Osteoblast (primary cell): Measurements from ENCODE around the gene CSF3. TPM values are rescaled to one million over a fixed set of nuclear protein-coding genes. Genes with fewer than 3 reads are reported as not detected.

Experiments
- DNase-seq: peaks from one replicate; pipeline ENCODE4 v3.0.0; 2011; ENCODE audit warnings: low spot score, mixed read lengths; ENCODE audit not compliant: insufficient read length; ENCODE audit errors: missing footprints
- H2AFZ ChIP-seq: 2 replicates; pipeline ENCODE4 v1.6.0; 2011; ENCODE audit warnings: mild to moderate bottlenecking, low read length
- H3K27ac ChIP-seq: 2 replicates; pipeline ENCODE4 v1.5.1; 2011; ENCODE audit warnings: mild to moderate bottlenecking, low read depth, low read length, moderate library complexity
- H3K27me3 ChIP-seq: 2 replicates; pipeline ENCODE4 v1.6.0; 2012; ENCODE audit warnings: mild to moderate bottlenecking, control low read depth, inconsistent platforms, low read length, moderate library complexity; ENCODE audit not compliant: insufficient read depth
- H3K36me3 ChIP-seq: 2 replicates; pipeline ENCODE4 v1.5.1; 2011; ENCODE audit warnings: mild to moderate bottlenecking, low read length, control low read depth, moderate library complexity; ENCODE audit not compliant: insufficient read depth
- H3K4me1 ChIP-seq: 2 replicates; pipeline ENCODE4 v1.5.1; 2011; ENCODE audit warnings: mild to moderate bottlenecking, low read length, control low read depth, moderate library complexity; ENCODE audit not compliant: insufficient read depth
- H3K4me2 ChIP-seq: 2 replicates; pipeline ENCODE4 v1.6.0; 2011; ENCODE audit warnings: mild to moderate bottlenecking, low read length; ENCODE audit not compliant: insufficient read depth
- H3K4me3 ChIP-seq: fragments of 200-600 bp; sonication (generic); 3 replicates; pipeline ENCODE4 v1.5.1; 2012; ENCODE audit warnings: mild to moderate bottlenecking, low read length, inconsistent platforms; ENCODE audit not compliant: insufficient read depth
- H3K79me2 ChIP-seq: 2 replicates; pipeline ENCODE4 v1.6.0; 2012; ENCODE audit warnings: mild to moderate bottlenecking, low read length, control low read depth, inconsistent platforms; ENCODE audit not compliant: insufficient read depth
- H3K9me3 ChIP-seq: 2 replicates; pipeline ENCODE4 v1.5.1; 2011; ENCODE audit warnings: low read depth, low read length, control low read depth
- H4K20me1 ChIP-seq: 2 replicates; pipeline ENCODE4 v1.6.0; 2012; ENCODE audit warnings: mild to moderate bottlenecking, low read length, control low read depth; ENCODE audit not compliant: insufficient read depth
- CTCF ChIP-seq: IDR thresholded peaks from 2 replicates; pipeline ENCODE4 v1.5.1; 2011; ENCODE audit warnings: mild to moderate bottlenecking, low read depth, low read length, moderate library complexity; ENCODE audit errors: extremely low read depth
- total RNA-seq: library from RNA; depleted of rRNA; stranded (reverse); fragments of >200 nt; gene quantifications from 2 replicates; pipeline ENCODE4 v1.2.3, GENCODE V29; 2012

The CSF3 gene
- total RNA-seq, 1 donor, result not detected

- peaks cover 3% of the 10 kb centered on the region for H3K4me1 ChIP-seq
- H2AFZ ChIP-seq, result no peak overlapping the region
- no peak for TF ChIP-seq CTCF
- no peaks in the 10 kb centered on the region for H3K79me2 ChIP-seq
- no peak overlapping the region for H3K4me2 ChIP-seq
- DNase-seq, result peak; percentile 74
- H3K9me3 ChIP-seq, result no peaks in the 10 kb centered on the region
- H3K4me3 ChIP-seq, result no peak overlapping the region
- peaks cover 1% of the 10 kb centered on the region for H4K20me1 ChIP-seq
- no peak overlapping the region for H3K27ac ChIP-seq
- peaks cover 54% of the 10 kb centered on the region for H3K36me3 ChIP-seq
- H3K27me3 ChIP-seq, result no peaks in the 10 kb centered on the region
These were observed 16.5 kb downstream of the CSF3 start for GRCh38 chr17:40031706-40032105.

GRCh38 chr17:40032322-40033320 lies 17.4 kb downstream of the CSF3 start:
- Histone ChIP-seq H3K4me1 (no peaks in the 10 kb centered on the region), H3K27me3 (no peaks in the 10 kb centered on the region), H3K27ac (no peak overlapping the region), H3K36me3 (peaks cover 54% of the 10 kb centered on the region), H2AFZ (no peak overlapping the region), H3K9me3 (no peaks in the 10 kb centered on the region), H3K4me2 (no peak overlapping the region), H3K79me2 (no peaks in the 10 kb centered on the region), H3K4me3 (no peak overlapping the region), H4K20me1 (no peaks in the 10 kb centered on the region)
- no peak for TF ChIP-seq CTCF
- peak; percentile 55 for DNase-seq

- no peaks in the 10 kb centered on the region for H4K20me1 ChIP-seq
- H3K4me1 ChIP-seq, result no peaks in the 10 kb centered on the region
- H3K27me3 ChIP-seq, result no peaks in the 10 kb centered on the region
- no peak overlapping the region for H2AFZ ChIP-seq
- no peak for TF ChIP-seq CTCF
- peaks cover 53% of the 10 kb centered on the region for H3K36me3 ChIP-seq
- no peaks in the 10 kb centered on the region for H3K79me2 ChIP-seq
- H3K4me2 ChIP-seq, result no peak overlapping the region
- H3K9me3 ChIP-seq, result no peaks in the 10 kb centered on the region
- H3K4me3 ChIP-seq, result no peak overlapping the region
- DNase-seq, result no peak
- no peak overlapping the region for H3K27ac ChIP-seq
These were observed 18.1 kb downstream of the CSF3 start for GRCh38 chr17:40033339-40033738.

- Histone ChIP-seq H3K36me3 (peaks cover 42% of the 10 kb centered on the region), H3K4me1 (peaks cover 8% of the 10 kb centered on the region), H3K9me3 (no peaks in the 10 kb centered on the region), H2AFZ (no peak overlapping the region), H3K79me2 (no peaks in the 10 kb centered on the region), H3K27ac (no peak overlapping the region), H3K4me3 (no peak overlapping the region), H4K20me1 (no peaks in the 10 kb centered on the region), H3K27me3 (no peaks in the 10 kb centered on the region), H3K4me2 (no peak overlapping the region)
- DNase-seq, result no peak
- TF ChIP-seq CTCF, result no peak
These were observed 19.4 kb downstream of the CSF3 start for GRCh38 chr17:40034426-40035161.
